ENCODE data around the gene PARP11. TPM values are rescaled to one million over a fixed set of nuclear protein-coding genes. Genes with fewer than 3 reads are reported as not detected.

Gene PARP11
- total RNA-seq, 1 donor from 2014 or later, result 27.2 TPM

GRCh38 chr12:3920351-3921150 is 47.4 kb upstream of the PARP11 start:
- TF ChIP-seq CTCF (IDR thresholded peaks at IDR 0.05), result no peak
- Mint-ChIP-seq H3K4me3 (no peak overlapping the region), H3K27ac (no peak overlapping the region), H3K36me3 (ENCODE audit: low read depth) (no peaks in the 10 kb centered on the region), H3K9me3 (no peaks in the 10 kb centered on the region), H3K4me1 (no peaks in the 10 kb centered on the region), H3K27me3 (peaks cover 7% of the 10 kb centered on the region)
- DNase-seq (no peak), ATAC-seq (ENCODE audit: low read depth) (no peak)
- CTCF ChIA-PET, result no interaction called here
- intact Hi-C loops (cut with micrococcal nuclease), result no loop called here
- POLR2A ChIA-PET, result interaction anchor here (0.6 kb wide), 1 partner anchor 47 kb away, joined by 4 read pairs; the partner anchor contains the start of gene PARP11

GRCh38 chr12:3913278-3913677 is 40.1 kb upstream of the PARP11 start:
- H3K27ac Mint-ChIP-seq, result no peak overlapping the region
- peaks cover 4% of the 10 kb centered on the region for H3K27me3 Mint-ChIP-seq
- TF ChIP-seq CTCF (IDR thresholded peaks at IDR 0.05), result no peak
- CTCF ChIA-PET, result no interaction called here
- no peaks in the 10 kb centered on the region for H3K36me3 Mint-ChIP-seq (ENCODE audit: low read depth)
- DNase-seq (no peak), ATAC-seq (ENCODE audit: low read depth) (no peak)
- H3K9me3 Mint-ChIP-seq, result peaks cover 13% of the 10 kb centered on the region
- POLR2A ChIA-PET, result no interaction called here
- H3K4me1 Mint-ChIP-seq, result no peaks in the 10 kb centered on the region
- H3K4me3 Mint-ChIP-seq, result no peak overlapping the region
- intact Hi-C loops (cut with micrococcal nuclease), result no loop called here

GRCh38 chr12:3912863-3913262 is 39.7 kb upstream of the PARP11 start:
- Mint-ChIP-seq H3K4me1 (no peaks in the 10 kb centered on the region), H3K27ac (no peak overlapping the region), H3K27me3 (peaks cover 8% of the 10 kb centered on the region), H3K36me3 (ENCODE audit: low read depth) (no peaks in the 10 kb centered on the region), H3K9me3 (peaks cover 13% of the 10 kb centered on the region), H3K4me3 (no peak overlapping the region)
- DNase-seq (no peak), ATAC-seq (ENCODE audit: low read depth) (no peak)
- ChIA-PET POLR2A (no interaction called here), CTCF (no interaction called here)
- no peak for TF ChIP-seq CTCF (IDR thresholded peaks at IDR 0.05)
- intact Hi-C loops (cut with micrococcal nuclease), result no loop called here

GRCh38 chr12:3911409-3911808 is 38.2 kb upstream of the PARP11 start:
- Mint-ChIP-seq H3K4me1 (peaks cover 4% of the 10 kb centered on the region), H3K4me3 (no peak overlapping the region), H3K9me3 (peaks cover 13% of the 10 kb centered on the region), H3K36me3 (ENCODE audit: low read depth) (no peaks in the 10 kb centered on the region), H3K27me3 (peaks cover 10% of the 10 kb centered on the region), H3K27ac (no peak overlapping the region)
- ChIA-PET CTCF (no interaction called here), POLR2A (no interaction called here)
- ATAC-seq (ENCODE audit: low read depth), result no peak
- TF ChIP-seq CTCF (IDR thresholded peaks at IDR 0.05), result no peak
- intact Hi-C loops (cut with micrococcal nuclease), result no loop called here
- DNase-seq, result no peak

GRCh38 chr12:3905664-3906063 is 32.5 kb upstream of the PARP11 start:
- intact Hi-C loops (cut with micrococcal nuclease), result no loop called here
- no peaks in the 10 kb centered on the region for H3K36me3 Mint-ChIP-seq (ENCODE audit: low read depth)
- H3K9me3 Mint-ChIP-seq, result peaks cover 3% of the 10 kb centered on the region
- TF ChIP-seq CTCF (IDR thresholded peaks at IDR 0.05), result no peak
- POLR2A ChIA-PET, result no interaction called here
- ATAC-seq (ENCODE audit: low read depth), result no peak
- peaks cover 4% of the 10 kb centered on the region for H3K4me1 Mint-ChIP-seq
- no peak for DNase-seq
- CTCF ChIA-PET, result no interaction called here
- no peak overlapping the region for H3K4me3 Mint-ChIP-seq
- H3K27ac Mint-ChIP-seq, result no peak overlapping the region
- peaks cover 11% of the 10 kb centered on the region for H3K27me3 Mint-ChIP-seq
